Thoracic aorta (tissue), 2 donors: ENCODE measurements around the gene ADH6. TPM values are rescaled to one million over a fixed set of nuclear protein-coding genes. Genes with fewer than 3 reads are reported as not detected.
A peak's percentile ranks its signal among the peaks of the same experiment; 100 is the strongest.

ENCODE experiments used
- ATAC-seq: fragments of 150-250 bp; one replicate; pipeline ENCODE4 v1.8.0; 2017; ENCODE audit warnings: low read depth; ENCODE audit not compliant: insufficient number of reproducible peaks, low FRiP score
- DNase-seq: peaks from one replicate; pipeline ENCODE4 v3.0.0-alpha.2; 2020; ENCODE audit warnings: low spot score
- H3K27ac ChIP-seq, 2 donors: fragments of 200-600 bp; sonication (generic); 1 replicate in 1 of 2; 2 replicates in 1 of 2; pipeline ENCODE4 v1.5.1; 2016; ENCODE audit warnings: mild to moderate bottlenecking in 2 of 2, moderate library complexity in 2 of 2
- H3K27me3 ChIP-seq: fragments of 200-600 bp; sonication (generic); replicated peaks from 2 replicates; pipeline ENCODE4 v1.6.0; 2016; ENCODE audit warnings: mild to moderate bottlenecking; ENCODE audit not compliant: insufficient read depth
- H3K36me3 ChIP-seq: fragments of 200-600 bp; sonication (generic); one replicate; pipeline ENCODE4 v1.5.1; 2016
- H3K4me1 ChIP-seq, 2 donors: fragments of 200-600 bp; sonication (generic); 1 replicate in 1 of 2; 2 replicates in 1 of 2; pipeline versions ENCODE4 v1.5.1 to v1.6.0; 2016; ENCODE audit warnings: low read depth in 2 of 2, mild to moderate bottlenecking in 1 of 2; ENCODE audit not compliant: control insufficient read depth in 1 of 2
- H3K4me3 ChIP-seq: fragments of 200-600 bp; sonication (generic); 2 replicates; pipeline ENCODE4 v1.5.1; 2016; ENCODE audit warnings: mild to moderate bottlenecking
- H3K9me3 ChIP-seq: fragments of 200-600 bp; sonication (generic); 2 replicates; pipeline ENCODE4 v1.5.1; 2016
- CTCF ChIP-seq: fragments of 200-600 bp; sonication (generic); IDR thresholded peaks from one replicate; pipeline ENCODE4 v1.5.1; 2019; ENCODE audit warnings: antibody characterized with exemption
- total RNA-seq, 2 donors: library from RNA; depleted of rRNA; stranded (reverse); fragments of >200 nt; gene quantifications; one replicate each; pipeline versions ENCODE4 v1.1.0 to v1.2.3, GENCODE V29; 2016

The ADH6 gene
- total RNA-seq, 2 donors from 2014 or later = 0.41 TPM; not detected in 1

GRCh38 chr4:99210789-99211188, 8.3 kb downstream of the ADH6 start:
- DNase-seq = no peak
- H3K36me3 ChIP-seq = no peaks in the 10 kb centered on the region
- no peak overlapping the region for H3K4me3 ChIP-seq
- peak overlapping the region; percentile 42 to 75 for H3K27ac ChIP-seq
- peaks cover 11 to 47% of the 10 kb centered on the region in 2 donors for H3K4me1 ChIP-seq
- no peaks in the 10 kb centered on the region for H3K9me3 ChIP-seq
- no peaks in the 10 kb centered on the region for H3K27me3 ChIP-seq
- ATAC-seq = no peak
- no peak for TF ChIP-seq CTCF

- H3K27ac ChIP-seq = peak overlapping the region; percentile 75 to 77
- H3K4me3 ChIP-seq = no peak overlapping the region
- no peaks in the 10 kb centered on the region for H3K36me3 ChIP-seq
- DNase-seq = no peak
- H3K9me3 ChIP-seq = no peaks in the 10 kb centered on the region
- no peak for TF ChIP-seq CTCF
- no peak for ATAC-seq
- peaks cover 11 to 57% of the 10 kb centered on the region in 2 donors for H3K4me1 ChIP-seq
- H3K27me3 ChIP-seq = no peaks in the 10 kb centered on the region
Measured at GRCh38 chr4:99209671-99210070, 9.4 kb downstream of the ADH6 start.

DNA sequence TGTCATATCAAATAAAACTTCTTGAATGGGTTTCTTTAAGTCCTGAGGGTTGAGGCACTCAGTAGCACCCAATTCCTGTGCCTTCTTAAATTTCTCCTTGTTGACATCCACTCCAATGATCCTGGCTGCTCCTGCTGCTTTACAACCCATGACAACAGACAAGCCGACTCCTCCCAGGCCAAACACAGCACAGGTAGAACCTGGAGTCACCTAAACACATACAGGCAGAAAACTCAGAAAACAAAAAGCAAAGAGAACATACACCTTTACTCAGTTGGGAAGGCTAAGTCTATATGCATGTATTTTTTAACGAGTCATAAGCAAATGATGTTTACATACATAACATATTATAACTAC, 10.3 kb downstream of the ADH6 start:
- Histone ChIP-seq H3K27ac (peak overlapping the region; percentile 75 to 77), H3K36me3 (no peaks in the 10 kb centered on the region), H3K9me3 (no peaks in the 10 kb centered on the region)

GRCh38 chr4:99207911-99208718, 10.9 kb downstream of the ADH6 start:
- Histone ChIP-seq H3K4me1 (peaks cover 11 to 57% of the 10 kb centered on the region in 2 donors), H3K27ac (peak overlapping the region; percentile 75 to 77), H3K4me3 (no peak overlapping the region), H3K9me3 (no peaks in the 10 kb centered on the region), H3K36me3 (no peaks in the 10 kb centered on the region), H3K27me3 (no peaks in the 10 kb centered on the region)
- TF ChIP-seq CTCF = no peak
- ATAC-seq (no peak), DNase-seq (no peak)

More for the DNA sequence above, 10.3 kb downstream of the ADH6 start:
- TF ChIP-seq CTCF = no peak
- DNase-seq (no peak), ATAC-seq (no peak)
- Histone ChIP-seq H3K4me1 (peaks cover 11 to 60% of the 10 kb centered on the region in 2 donors), H3K27me3 (no peaks in the 10 kb centered on the region), H3K4me3 (no peak overlapping the region)

- Histone ChIP-seq H3K4me1 (peaks cover 13 to 64% of the 10 kb centered on the region in 2 donors), H3K4me3 (no peak overlapping the region), H3K27ac (peak overlapping the region; percentile 74 to 77), H3K36me3 (no peaks in the 10 kb centered on the region), H3K27me3 (no peaks in the 10 kb centered on the region), H3K9me3 (no peaks in the 10 kb centered on the region)
- ATAC-seq = no peak
- TF ChIP-seq CTCF = no peak
- no peak for DNase-seq
Measured at GRCh38 chr4:99207069-99207743, 11.8 kb downstream of the ADH6 start.
